ENCODE data around the gene VPS13A.
"Not testable (repeated sequence)": the region's sequence is repeated elsewhere in the genome, so short reads cannot be mapped to it uniquely, and the experiment has no call there.

VPS13A gene

GRCh38 chr9:77261605-77262004 lies 84.3 kb downstream of the VPS13A start:
- DNase-seq (ENCODE audit: insufficient read length) (no peak), FAIRE-seq (no peak)
- TF ChIP-seq POLR2AphosphoS5 (IDR thresholded peaks at IDR 0.05; ENCODE audit: low read depth, low read length) (no peak), TAF1 (IDR thresholded peaks at IDR 0.05; ENCODE audit: borderline replicate concordance, low read depth, low read length) (no peak), POLR2A (IDR thresholded peaks at IDR 0.05; ENCODE audit: low read depth, low read length) (no peak)

GRCh38 chr9:77267762-77268161 lies 90.4 kb downstream of the VPS13A start:
- not testable (repeated sequence) for DNase-seq (ENCODE audit: insufficient read length); FAIRE-seq

- no peak for TF ChIP-seq TAF1 (IDR thresholded peaks at IDR 0.05; ENCODE audit: borderline replicate concordance, low read depth, low read length)
- FAIRE-seq = no peak
- DNase-seq (ENCODE audit: insufficient read length) = no peak
Measured at GRCh38 chr9:77271023-77271690, 93.8 kb downstream of the VPS13A start.

GRCh38 chr9:77276799-77277198 lies 99.5 kb downstream of the VPS13A start:
- TF ChIP-seq TAF1 (IDR thresholded peaks at IDR 0.05; ENCODE audit: borderline replicate concordance, low read depth, low read length) (no peak), POLR2A (IDR thresholded peaks at IDR 0.05; ENCODE audit: low read depth, low read length) (no peak), POLR2AphosphoS5 (IDR thresholded peaks at IDR 0.05; ENCODE audit: low read depth, low read length) (no peak)
- no peak for DNase-seq (ENCODE audit: insufficient read length)
- no peak for FAIRE-seq

- DNase-seq (ENCODE audit: insufficient read length) (no peak), FAIRE-seq (no peak)
- TF ChIP-seq POLR2A (IDR thresholded peaks at IDR 0.05; ENCODE audit: low read depth, low read length) (no peak), TAF1 (IDR thresholded peaks at IDR 0.05; ENCODE audit: borderline replicate concordance, low read depth, low read length) (no peak), POLR2AphosphoS5 (IDR thresholded peaks at IDR 0.05; ENCODE audit: low read depth, low read length) (no peak)
Measured at GRCh38 chr9:77277719-77278118, 100.4 kb downstream of the VPS13A start.

- no peak for TF ChIP-seq TAF1 (IDR thresholded peaks at IDR 0.05; ENCODE audit: borderline replicate concordance, low read depth, low read length)
- no peak for TF ChIP-seq POLR2A (IDR thresholded peaks at IDR 0.05; ENCODE audit: low read depth, low read length)
- TF ChIP-seq POLR2AphosphoS5 (IDR thresholded peaks at IDR 0.05; ENCODE audit: low read depth, low read length) = no peak
- no peak for DNase-seq (ENCODE audit: insufficient read length)
- no peak for FAIRE-seq
Measured at GRCh38 chr9:77283991-77284390, 106.7 kb downstream of the VPS13A start.

DNA sequence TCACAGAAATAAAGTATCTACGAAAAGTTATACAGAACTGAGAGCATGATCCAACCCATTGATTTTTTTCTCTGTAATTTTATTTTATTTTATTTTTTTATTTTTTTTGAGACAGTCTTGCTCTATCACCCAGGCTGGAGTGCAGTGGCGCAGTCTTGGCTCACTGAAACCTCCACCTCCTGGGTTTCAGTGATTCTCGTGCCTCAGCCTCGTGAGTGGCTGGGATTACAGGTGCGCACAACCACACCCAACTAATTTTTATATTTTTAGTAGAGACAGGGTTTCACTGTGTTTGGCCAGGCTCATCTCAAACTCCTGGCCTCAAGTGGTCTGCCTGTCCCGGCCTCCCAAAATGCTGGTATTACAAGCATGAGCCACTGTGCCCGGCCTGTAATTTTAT lies 107.3 kb downstream of the VPS13A start:
- TF ChIP-seq TAF1 (IDR thresholded peaks at IDR 0.05; ENCODE audit: borderline replicate concordance, low read depth, low read length) (no peak), POLR2A (IDR thresholded peaks at IDR 0.05; ENCODE audit: low read depth, low read length) (no peak), POLR2AphosphoS5 (IDR thresholded peaks at IDR 0.05; ENCODE audit: low read depth, low read length) (no peak)
- FAIRE-seq (no peak), DNase-seq (ENCODE audit: insufficient read length) (no peak)

DNA sequence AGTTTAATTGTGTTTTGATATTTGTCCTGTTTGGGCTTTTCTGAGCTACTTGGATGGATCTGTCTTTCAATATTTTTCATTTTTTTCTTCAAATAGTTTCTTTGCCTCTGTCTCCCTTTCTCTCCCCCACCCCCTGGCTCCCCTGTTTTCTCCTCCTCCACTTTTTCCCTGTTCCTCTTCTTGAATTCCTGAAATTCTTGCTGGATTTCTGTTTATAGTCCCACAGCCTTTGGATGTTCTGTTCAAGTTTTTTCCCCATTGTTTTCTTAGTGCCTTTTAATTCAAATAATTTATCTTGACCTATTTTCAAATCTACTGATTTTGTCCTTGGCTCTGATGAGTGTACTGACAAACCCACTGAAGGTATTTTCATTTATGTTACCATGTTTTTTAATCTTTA lies 113.0 kb downstream of the VPS13A start:
- FAIRE-seq (no peak), DNase-seq (ENCODE audit: insufficient read length) (no peak)

GRCh38 chr9:77291714-77292113 lies 114.4 kb downstream of the VPS13A start:
- FAIRE-seq (no peak), DNase-seq (ENCODE audit: insufficient read length) (no peak)
- TF ChIP-seq POLR2A (IDR thresholded peaks at IDR 0.05; ENCODE audit: low read depth, low read length) (no peak), POLR2AphosphoS5 (IDR thresholded peaks at IDR 0.05; ENCODE audit: low read depth, low read length) (no peak), TAF1 (IDR thresholded peaks at IDR 0.05; ENCODE audit: borderline replicate concordance, low read depth, low read length) (no peak)

More for the DNA sequence above, 113.0 kb downstream of the VPS13A start:
- TF ChIP-seq POLR2AphosphoS5 (IDR thresholded peaks at IDR 0.05; ENCODE audit: low read depth, low read length) (no peak), POLR2A (IDR thresholded peaks at IDR 0.05; ENCODE audit: low read depth, low read length) (no peak), TAF1 (IDR thresholded peaks at IDR 0.05; ENCODE audit: borderline replicate concordance, low read depth, low read length) (no peak)

DNA sequence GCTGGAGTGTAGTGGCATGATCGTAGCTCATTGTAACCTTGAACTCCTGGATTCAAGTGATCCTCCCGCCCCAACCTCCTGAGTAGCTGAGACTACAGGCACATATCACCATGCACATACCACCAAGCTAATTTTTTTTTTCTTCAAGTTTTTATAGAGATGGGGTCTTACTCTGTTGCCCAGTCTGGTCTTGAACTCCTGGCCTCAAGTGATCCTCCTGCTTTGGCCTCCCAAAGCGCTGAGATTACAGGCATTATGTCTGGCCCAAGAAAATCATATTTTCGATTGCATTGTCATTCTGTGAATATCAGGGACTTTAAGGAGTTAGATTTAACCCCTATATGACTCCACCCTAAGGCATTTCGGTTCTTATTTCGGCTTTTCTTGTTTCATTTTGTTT lies 116.6 kb downstream of the VPS13A start:
- FAIRE-seq (no peak), DNase-seq (ENCODE audit: insufficient read length) (no peak)
- no peak for TF ChIP-seq POLR2AphosphoS5 (IDR thresholded peaks at IDR 0.05; ENCODE audit: low read depth, low read length)
- no peak for TF ChIP-seq POLR2A (IDR thresholded peaks at IDR 0.05; ENCODE audit: low read depth, low read length)
- TF ChIP-seq TAF1 (IDR thresholded peaks at IDR 0.05; ENCODE audit: borderline replicate concordance, low read depth, low read length) = no peak

DNA sequence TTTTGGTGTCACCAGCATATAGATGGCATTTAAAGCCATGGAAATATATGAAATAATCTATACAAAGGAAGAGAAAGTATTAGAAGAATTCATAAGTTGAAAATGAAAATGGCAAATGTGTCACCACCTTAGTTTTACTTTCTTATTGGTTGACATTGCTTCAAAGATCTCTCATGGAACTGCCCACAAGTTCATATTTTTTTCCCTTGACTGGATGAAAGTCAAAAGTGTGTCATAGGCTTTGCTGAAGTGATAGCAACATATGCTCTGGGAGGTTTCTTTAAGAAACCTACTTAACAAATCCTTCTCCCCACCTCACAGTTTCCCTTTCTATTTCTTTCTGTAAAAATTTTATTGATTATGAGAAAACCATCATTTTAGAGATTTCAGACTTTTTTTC lies 127.2 kb downstream of the VPS13A start:
- DNase-seq (ENCODE audit: insufficient read length) (no peak), FAIRE-seq (no peak)
- TF ChIP-seq TAF1 (IDR thresholded peaks at IDR 0.05; ENCODE audit: borderline replicate concordance, low read depth, low read length) = no peak
- TF ChIP-seq POLR2AphosphoS5 (IDR thresholded peaks at IDR 0.05; ENCODE audit: low read depth, low read length) = no peak
- TF ChIP-seq POLR2A (IDR thresholded peaks at IDR 0.05; ENCODE audit: low read depth, low read length) = no peak

- DNase-seq (ENCODE audit: insufficient read length) = no peak
- TF ChIP-seq TAF1 (IDR thresholded peaks at IDR 0.05; ENCODE audit: borderline replicate concordance, low read depth, low read length) (no peak), POLR2A (IDR thresholded peaks at IDR 0.05; ENCODE audit: low read depth, low read length) (no peak), POLR2AphosphoS5 (IDR thresholded peaks at IDR 0.05; ENCODE audit: low read depth, low read length) (no peak)
- FAIRE-seq = no peak
Measured at GRCh38 chr9:77305622-77306400, 128.5 kb downstream of the VPS13A start.
